IgD-negative memory B cell (primary cell): Measurements from ENCODE around the gene CEP20. TPM values are rescaled to one million over a fixed set of nuclear protein-coding genes. Genes with fewer than 3 reads are reported as not detected.
A peak's percentile ranks its signal among the peaks of the same experiment; 100 is the strongest.

Source experiments
- H3K27ac Mint-ChIP-seq, 3 donors: one replicate each; pipeline ENCODE4 v1.8.0; 2020 to 2022; ENCODE audit warnings: mild to moderate bottlenecking in 3 of 3, mixed read lengths in 3 of 3, moderate library complexity in 1 of 3
- H3K27me3 Mint-ChIP-seq: one replicate; pipeline ENCODE4 v1.8.0; 2021; ENCODE audit warnings: mixed read lengths
- H3K36me3 Mint-ChIP-seq: one replicate; pipeline ENCODE4 v1.8.0; 2020; ENCODE audit warnings: mild to moderate bottlenecking, mixed read lengths
- H3K4me1 Mint-ChIP-seq, 3 donors: one replicate each; pipeline ENCODE4 v1.8.0; 2020 to 2022; ENCODE audit warnings: mixed read lengths in 3 of 3, mild to moderate bottlenecking in 1 of 3
- H3K4me3 Mint-ChIP-seq, 4 donors: one replicate each; pipeline ENCODE4 v1.8.0; 2020 to 2022; ENCODE audit warnings: mild to moderate bottlenecking in 4 of 4, mixed read lengths in 4 of 4, moderate library complexity in 3 of 4
- H3K9me3 Mint-ChIP-seq, 3 donors: one replicate each; pipeline ENCODE4 v1.8.0; 2020 to 2021; ENCODE audit warnings: mixed read lengths in 3 of 3, mild to moderate bottlenecking in 1 of 3
- polyA plus RNA-seq: library from polyadenylated mRNA; unstranded; fragments of 300-500 nt; fragmentation: Illumina TruSeq; gene quantifications from one replicate; pipeline ENCODE4 v1.2.3, GENCODE V29; 2021

Gene CEP20
- polyA plus RNA-seq, 1 donor from 2014 or later = 28.1 TPM

GRCh38 chr16:15836965-15837611 lies 51.3 kb downstream of the CEP20 start:
- no peaks in the 10 kb centered on the region for H3K4me1 Mint-ChIP-seq
- no peaks in the 10 kb centered on the region for H3K9me3 Mint-ChIP-seq
- H3K27ac Mint-ChIP-seq = no peak overlapping the region
- H3K4me3 Mint-ChIP-seq = no peak overlapping the region
- H3K36me3 Mint-ChIP-seq = no peaks in the 10 kb centered on the region
- peaks cover 3% of the 10 kb centered on the region for H3K27me3 Mint-ChIP-seq

DNA sequence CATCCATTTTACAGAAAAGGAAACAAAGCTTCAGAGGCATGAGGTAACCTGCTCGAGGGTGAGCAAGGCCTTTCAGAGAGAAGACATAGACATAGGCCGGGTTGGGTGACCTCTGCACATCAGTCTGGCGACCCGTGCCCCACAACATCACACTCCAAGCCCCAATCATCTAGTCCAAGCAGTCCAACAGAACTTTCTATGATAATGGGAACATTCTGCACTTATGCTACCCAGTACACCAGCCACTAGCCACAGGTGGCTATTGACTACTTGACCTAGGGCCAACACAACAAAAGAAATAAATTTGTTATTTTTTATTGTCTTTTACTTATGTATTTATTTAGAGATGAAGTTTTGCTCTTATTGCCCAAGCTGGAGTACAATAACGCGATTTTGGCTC lies 52.3 kb downstream of the CEP20 start:
- peaks cover 3% of the 10 kb centered on the region for H3K27me3 Mint-ChIP-seq
- H3K27ac Mint-ChIP-seq = no peak overlapping the region
- H3K36me3 Mint-ChIP-seq = no peaks in the 10 kb centered on the region
- no peak overlapping the region for H3K4me3 Mint-ChIP-seq
- peaks cover 5% of the 10 kb centered on the region in 3 donors for H3K4me1 Mint-ChIP-seq
- no peaks in the 10 kb centered on the region for H3K9me3 Mint-ChIP-seq

DNA sequence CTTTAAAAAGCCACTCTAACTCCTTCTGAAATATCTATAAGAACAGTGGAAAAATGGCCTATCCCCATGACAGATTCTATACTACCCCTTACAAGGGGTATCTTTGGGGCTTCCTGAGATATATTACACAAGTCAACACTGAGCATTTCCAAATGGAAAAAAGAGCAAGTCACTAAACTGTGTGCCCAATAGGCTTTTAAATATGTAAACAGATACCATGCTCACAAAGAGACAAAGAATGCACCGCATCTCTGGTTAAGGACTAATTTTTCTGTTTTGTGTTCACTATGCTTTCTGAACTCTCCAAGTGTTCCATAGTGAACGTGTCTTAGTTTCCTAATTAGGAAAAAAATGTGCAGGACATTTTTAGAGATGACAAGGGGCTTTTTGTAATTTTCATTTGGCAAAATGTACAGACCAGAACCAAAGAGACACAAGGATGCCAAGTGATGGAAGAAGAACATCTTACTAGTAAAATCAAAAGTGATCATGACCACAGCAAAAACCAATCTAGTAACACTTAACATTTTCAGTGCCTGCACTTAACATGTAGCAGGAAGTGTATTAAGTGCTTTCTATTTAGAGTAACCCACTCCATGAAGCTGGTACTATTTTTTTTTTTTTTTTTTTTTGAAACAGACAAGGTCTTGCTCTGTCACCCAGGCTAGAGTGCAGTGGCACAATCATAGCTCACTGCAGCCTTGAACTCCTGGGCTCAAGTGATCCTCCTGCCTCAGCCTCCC lies 53.1 kb downstream of the CEP20 start:
- peaks cover 3% of the 10 kb centered on the region for H3K27me3 Mint-ChIP-seq
- H3K4me3 Mint-ChIP-seq = no peak overlapping the region
- peaks cover 5 to 7% (median 5%) of the 10 kb centered on the region in 3 donors for H3K4me1 Mint-ChIP-seq
- H3K27ac Mint-ChIP-seq = no peak overlapping the region
- no peaks in the 10 kb centered on the region for H3K36me3 Mint-ChIP-seq
- no peaks in the 10 kb centered on the region for H3K9me3 Mint-ChIP-seq

GRCh38 chr16:15834502-15834901 lies 53.9 kb downstream of the CEP20 start:
- Mint-ChIP-seq H3K27me3 (peaks cover 2% of the 10 kb centered on the region), H3K36me3 (no peaks in the 10 kb centered on the region), H3K4me3 (no peak overlapping the region), H3K4me1 (peaks cover 5 to 7% (median 5%) of the 10 kb centered on the region in 3 donors), H3K9me3 (no peaks in the 10 kb centered on the region), H3K27ac (no peak overlapping the region)

GRCh38 chr16:15833541-15833940 lies 54.9 kb downstream of the CEP20 start:
- Mint-ChIP-seq H3K9me3 (no peaks in the 10 kb centered on the region), H3K36me3 (no peaks in the 10 kb centered on the region), H3K4me3 (no peak overlapping the region), H3K27me3 (peaks cover 2% of the 10 kb centered on the region), H3K4me1 (peaks cover 5 to 7% (median 5%) of the 10 kb centered on the region in 3 donors), H3K27ac (no peak overlapping the region)

- no peaks in the 10 kb centered on the region for H3K36me3 Mint-ChIP-seq
- H3K27ac Mint-ChIP-seq = no peak overlapping the region
- H3K9me3 Mint-ChIP-seq = no peaks in the 10 kb centered on the region
- H3K4me3 Mint-ChIP-seq = no peak overlapping the region
- H3K4me1 Mint-ChIP-seq = peaks cover 5 to 7% (median 5%) of the 10 kb centered on the region in 3 donors
- H3K27me3 Mint-ChIP-seq = no peaks in the 10 kb centered on the region
Measured at GRCh38 chr16:15832241-15832640, 56.2 kb downstream of the CEP20 start.

DNA sequence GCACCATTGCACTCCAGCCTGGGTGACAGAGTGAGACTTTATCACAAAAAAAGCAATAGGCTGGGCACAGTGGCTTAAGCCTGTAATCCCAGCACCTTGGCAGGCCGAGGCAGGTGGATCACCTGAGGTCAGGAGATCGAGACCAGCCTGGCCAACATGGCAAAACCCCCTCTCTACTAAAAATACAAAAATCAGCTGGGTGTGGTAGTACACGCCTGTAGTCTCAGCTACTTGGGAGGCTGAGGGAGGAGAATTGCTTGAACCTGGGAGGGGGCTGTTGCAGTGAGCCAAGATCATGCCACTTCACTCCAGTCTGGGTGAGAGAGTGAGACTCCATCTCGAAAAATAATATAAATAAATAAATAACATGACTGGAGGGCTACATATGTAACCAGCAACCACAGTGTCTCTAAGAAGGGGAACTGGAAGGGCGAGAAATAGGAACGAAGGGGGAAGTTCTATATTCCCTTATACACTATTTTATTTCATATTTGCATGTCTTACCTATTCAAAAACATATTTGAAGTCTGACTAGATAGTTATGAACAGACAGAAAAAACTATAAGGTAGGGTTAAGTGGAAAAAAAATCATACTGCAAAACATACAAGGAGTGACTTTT lies 57.5 kb downstream of the CEP20 start:
- peak overlapping the region in 1 of 4 donors; percentile 87 for H3K4me3 Mint-ChIP-seq
- H3K9me3 Mint-ChIP-seq = no peaks in the 10 kb centered on the region
- no peaks in the 10 kb centered on the region for H3K27me3 Mint-ChIP-seq
- H3K27ac Mint-ChIP-seq = no peak overlapping the region
- H3K4me1 Mint-ChIP-seq = peaks cover 5 to 7% (median 5%) of the 10 kb centered on the region in 3 donors
- no peaks in the 10 kb centered on the region for H3K36me3 Mint-ChIP-seq

DNA sequence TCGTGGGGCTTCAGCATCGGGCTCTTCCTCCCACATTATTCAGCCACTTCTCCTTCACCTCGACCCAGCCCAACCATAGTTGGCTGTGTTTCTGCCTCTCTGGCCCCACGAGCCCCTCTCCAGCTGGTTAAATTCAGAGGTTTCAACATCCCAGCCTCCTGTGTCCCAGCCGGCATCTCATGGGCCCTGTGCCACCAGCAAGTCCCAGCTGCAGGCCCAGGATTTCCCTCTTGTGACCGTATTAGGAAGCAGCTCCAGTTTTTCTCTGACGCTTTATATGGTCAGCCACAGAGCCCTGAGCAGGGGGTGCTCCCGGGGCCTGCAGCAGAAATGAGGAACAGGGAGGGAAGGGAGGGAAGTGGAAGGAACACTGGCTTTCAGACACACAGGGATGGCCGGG lies 58.9 kb downstream of the CEP20 start:
- Mint-ChIP-seq H3K4me3 (no peak overlapping the region), H3K4me1 (peaks cover 5 to 7% (median 5%) of the 10 kb centered on the region in 3 donors), H3K27ac (no peak overlapping the region), H3K36me3 (no peaks in the 10 kb centered on the region), H3K27me3 (no peaks in the 10 kb centered on the region), H3K9me3 (no peaks in the 10 kb centered on the region)

DNA sequence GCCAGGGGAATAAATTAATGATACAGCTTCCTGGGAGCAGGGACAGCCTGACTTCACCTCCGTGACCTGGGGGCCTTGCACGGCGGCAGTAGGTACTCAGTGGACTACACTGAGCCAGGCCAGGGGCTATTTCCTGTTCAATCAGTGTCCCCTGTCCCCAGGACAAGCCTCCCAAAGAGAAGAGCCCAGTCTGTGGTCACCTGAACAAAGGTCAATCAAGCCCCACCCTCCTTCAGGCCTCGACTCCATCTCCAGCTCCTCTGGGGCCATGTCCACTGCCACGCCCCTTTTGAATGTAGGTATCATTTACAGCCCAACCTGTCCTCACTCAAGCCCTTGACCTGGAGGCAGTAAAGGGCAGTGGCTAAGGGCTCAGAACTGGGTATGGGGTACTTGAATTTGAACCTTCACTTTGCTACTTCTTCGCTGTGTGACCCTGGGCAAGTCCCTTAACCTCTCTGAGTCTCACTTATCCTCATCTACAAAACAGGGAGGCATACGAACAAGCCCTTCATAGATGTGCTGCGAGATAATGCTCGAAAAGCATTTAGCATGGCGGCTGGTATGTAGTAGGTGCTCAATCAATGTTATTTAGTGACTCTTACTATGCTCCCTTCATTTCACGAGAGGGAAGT lies 60.6 kb downstream of the CEP20 start:
- peaks cover 5 to 7% (median 5%) of the 10 kb centered on the region in 3 donors for H3K4me1 Mint-ChIP-seq
- H3K9me3 Mint-ChIP-seq = no peaks in the 10 kb centered on the region
- H3K36me3 Mint-ChIP-seq = no peaks in the 10 kb centered on the region
- H3K27ac Mint-ChIP-seq = no peak overlapping the region
- no peak overlapping the region for H3K4me3 Mint-ChIP-seq
- no peaks in the 10 kb centered on the region for H3K27me3 Mint-ChIP-seq

GRCh38 chr16:15827299-15827698 lies 61.1 kb downstream of the CEP20 start:
- H3K4me1 Mint-ChIP-seq = peaks cover 5 to 7% (median 5%) of the 10 kb centered on the region in 3 donors
- H3K27me3 Mint-ChIP-seq = no peaks in the 10 kb centered on the region
- no peak overlapping the region for H3K4me3 Mint-ChIP-seq
- H3K27ac Mint-ChIP-seq = no peak overlapping the region
- no peaks in the 10 kb centered on the region for H3K9me3 Mint-ChIP-seq
- H3K36me3 Mint-ChIP-seq = no peaks in the 10 kb centered on the region

DNA sequence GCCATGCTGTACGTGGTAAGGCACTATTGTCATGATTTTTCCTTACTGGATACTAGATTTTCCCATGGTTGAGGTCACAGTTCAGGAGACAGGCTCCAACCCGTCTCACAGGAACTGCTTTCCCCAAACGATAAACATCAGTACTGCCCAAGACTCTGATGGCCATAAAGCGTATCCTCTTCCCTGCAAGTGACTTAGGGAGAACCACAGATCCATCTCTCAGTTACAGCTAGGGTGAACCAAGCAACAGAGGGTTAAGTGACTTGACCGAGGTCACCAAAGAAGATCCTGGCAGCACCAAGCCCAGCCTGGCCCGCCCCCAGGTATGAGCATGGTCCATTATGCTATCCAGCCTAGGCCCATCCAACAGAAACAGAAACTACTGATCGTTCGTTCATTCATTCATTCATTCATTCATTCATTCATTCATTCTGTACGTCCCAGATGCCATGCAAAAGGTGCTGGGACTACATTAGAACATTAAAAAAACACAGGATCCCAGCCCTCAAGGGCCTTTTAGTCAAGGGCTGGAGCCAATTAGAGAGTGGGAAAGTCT lies 62.6 kb downstream of the CEP20 start:
- Mint-ChIP-seq H3K4me3 (no peak overlapping the region), H3K36me3 (no peaks in the 10 kb centered on the region), H3K9me3 (no peaks in the 10 kb centered on the region), H3K27ac (no peak overlapping the region), H3K27me3 (no peaks in the 10 kb centered on the region), H3K4me1 (peaks cover 0 to 1% (median 0%) of the 10 kb centered on the region in 3 donors)

DNA sequence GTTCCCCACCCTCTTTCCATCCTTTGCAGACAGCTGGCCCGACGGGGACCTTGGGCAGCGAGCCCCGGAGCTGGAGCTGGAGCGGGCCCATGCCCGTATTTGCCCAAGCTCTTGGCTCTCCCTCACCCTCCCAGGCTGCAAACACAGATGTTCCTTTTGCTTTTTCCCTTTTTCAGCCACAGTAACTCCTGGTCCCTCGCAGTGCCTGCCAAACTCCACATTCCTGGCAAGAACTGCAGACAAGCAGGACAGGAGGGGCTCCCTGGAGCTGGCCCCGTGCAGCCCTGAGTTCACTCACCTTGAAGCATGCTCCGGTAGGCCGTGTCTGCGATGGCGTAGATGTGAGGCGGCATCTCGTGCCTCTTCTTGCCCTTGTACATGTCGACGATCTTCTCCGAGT lies 65.4 kb downstream of the CEP20 start:
- Mint-ChIP-seq H3K27ac (no peak overlapping the region), H3K4me1 (peaks cover 0 to 1% (median 0%) of the 10 kb centered on the region in 3 donors), H3K9me3 (no peaks in the 10 kb centered on the region), H3K36me3 (no peaks in the 10 kb centered on the region), H3K27me3 (peaks cover 3% of the 10 kb centered on the region), H3K4me3 (no peak overlapping the region)

- Mint-ChIP-seq H3K4me3 (no peak overlapping the region), H3K27ac (no peak overlapping the region), H3K9me3 (peaks cover 3 to 9% (median 8%) of the 10 kb centered on the region in 3 donors), H3K36me3 (no peaks in the 10 kb centered on the region), H3K4me1 (peaks cover 0 to 1% (median 0%) of the 10 kb centered on the region in 3 donors), H3K27me3 (peaks cover 5% of the 10 kb centered on the region)
Measured at GRCh38 chr16:15820837-15821236, 67.6 kb downstream of the CEP20 start.

- peaks cover 3 to 20% (median 20%) of the 10 kb centered on the region in 3 donors for H3K9me3 Mint-ChIP-seq
- H3K27me3 Mint-ChIP-seq = peaks cover 5% of the 10 kb centered on the region
- peaks cover 4% of the 10 kb centered on the region for H3K36me3 Mint-ChIP-seq
Measured at GRCh38 chr16:15819046-15819445, 69.4 kb downstream of the CEP20 start.

DNA sequence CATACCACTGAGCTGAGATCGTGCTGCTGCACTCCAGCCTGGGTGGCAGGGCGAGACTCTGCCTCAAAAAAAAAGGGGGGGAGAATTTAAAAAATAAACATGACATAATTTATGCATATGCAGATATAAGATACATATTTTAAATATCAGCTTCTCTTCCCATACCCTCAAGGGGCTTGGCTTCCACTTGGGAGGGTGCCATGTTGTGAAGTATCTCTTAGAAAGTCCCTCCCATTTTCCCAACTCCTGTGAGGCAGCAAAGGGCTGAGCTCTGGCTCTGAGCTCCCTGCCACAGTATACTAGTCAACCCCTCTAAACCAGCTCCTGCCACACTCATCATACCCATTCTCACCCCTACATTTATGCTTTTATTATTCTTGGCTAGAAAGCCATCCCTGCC lies 71.0 kb downstream of the CEP20 start:
- no peak overlapping the region for H3K27ac Mint-ChIP-seq

More at GRCh38 chr16:15819046-15819445, 69.4 kb downstream of the CEP20 start:
- Mint-ChIP-seq H3K4me3 (no peak overlapping the region), H3K4me1 (peaks cover 0 to 1% (median 0%) of the 10 kb centered on the region in 3 donors), H3K27ac (no peak overlapping the region)

More for the DNA sequence above, 71.0 kb downstream of the CEP20 start:
- Mint-ChIP-seq H3K9me3 (peaks cover 3 to 20% (median 20%) of the 10 kb centered on the region in 3 donors), H3K4me1 (peaks cover 0 to 1% (median 0%) of the 10 kb centered on the region in 3 donors), H3K27me3 (peaks cover 9% of the 10 kb centered on the region), H3K36me3 (peaks cover 4% of the 10 kb centered on the region), H3K4me3 (no peak overlapping the region)
